ENCODE results near the gene LBX2. TPM values are rescaled to one million over a fixed set of nuclear protein-coding genes. Genes with fewer than 3 reads are reported as not detected.

LBX2 gene
- total RNA-seq, 4 donors from 2014 or later = 0.50 to 2.6 (median 1.9) TPM; not detected in 1

GRCh38 chr2:74534411-74534810, 35.0 kb upstream of the LBX2 start:
- 86 to 88% methylated on average over 6 to 12 of the region's 12 CpGs for WGBS, 2 donors
- no peak for DNase-seq
- no peak for TF ChIP-seq POLR2A (IDR thresholded peaks at IDR 0.05)
- no peak for TF ChIP-seq CTCF (IDR thresholded peaks at IDR 0.05)
- intact Hi-C loops (cut with DNase I) = no loop called here
- Histone ChIP-seq H3K36me3 (peaks cover 0 to 11% of the 10 kb centered on the region in 2 donors), H3K27me3 (no peaks in the 10 kb centered on the region), H3K9me3 (no peaks in the 10 kb centered on the region), H3K27ac (no peak overlapping the region), H3K4me3 (replicated peaks in 1 of 3) (no peak overlapping the region), H3K4me1 (peaks cover 6 to 7% of the 10 kb centered on the region in 2 donors)

- peaks cover 6 to 14% of the 10 kb centered on the region in 2 donors for H3K4me1 ChIP-seq
- no peak overlapping the region for H3K27ac ChIP-seq
- H3K4me3 ChIP-seq (replicated peaks in 1 of 3) = no peak overlapping the region
- H3K27me3 ChIP-seq = no peaks in the 10 kb centered on the region
- no peaks in the 10 kb centered on the region for H3K9me3 ChIP-seq
- DNase-seq = no peak
- TF ChIP-seq POLR2A (IDR thresholded peaks at IDR 0.05) (no peak), CTCF (IDR thresholded peaks at IDR 0.05) (no peak)
- peaks cover 0 to 11% of the 10 kb centered on the region in 2 donors for H3K36me3 ChIP-seq
- WGBS, 2 donors = 86 to 91% methylated on average over 4 of the region's 4 CpGs
- intact Hi-C loops (cut with DNase I) = no loop called here
These were observed 34.1 kb upstream of the LBX2 start for GRCh38 chr2:74533464-74533863.

- H3K36me3 ChIP-seq = peaks cover 5 to 18% of the 10 kb centered on the region in 2 donors
- intact Hi-C loops (cut with DNase I) = no loop called here
These were observed 32.8 kb upstream of the LBX2 start for GRCh38 chr2:74532222-74532621.

GRCh38 chr2:74531666-74532065, 32.3 kb upstream of the LBX2 start:
- intact Hi-C loops (cut with DNase I) = no loop called here
- 86 to 90% methylated on average over 7 of the region's 7 CpGs for WGBS, 2 donors

More at GRCh38 chr2:74532222-74532621, 32.8 kb upstream of the LBX2 start:
- Histone ChIP-seq H3K9me3 (no peaks in the 10 kb centered on the region), H3K27ac (no peak overlapping the region), H3K27me3 (no peaks in the 10 kb centered on the region), H3K4me1 (peaks cover 10 to 18% of the 10 kb centered on the region in 2 donors), H3K4me3 (replicated peaks in 1 of 3) (no peak overlapping the region)
- TF ChIP-seq CTCF (IDR thresholded peaks at IDR 0.05) (peak in 2 of 6 experiments; percentile 11 to 15), POLR2A (IDR thresholded peaks at IDR 0.05) (no peak)
- no peak for DNase-seq

More at GRCh38 chr2:74531666-74532065, 32.3 kb upstream of the LBX2 start:
- TF ChIP-seq CTCF (IDR thresholded peaks at IDR 0.05) (no peak), POLR2A (IDR thresholded peaks at IDR 0.05) (no peak)
- H3K4me3 ChIP-seq (replicated peaks in 1 of 3) = no peak overlapping the region
- no peaks in the 10 kb centered on the region for H3K27me3 ChIP-seq
- H3K36me3 ChIP-seq = peaks cover 10 to 23% of the 10 kb centered on the region in 2 donors
- H3K27ac ChIP-seq = no peak overlapping the region
- peaks cover 10 to 18% of the 10 kb centered on the region in 2 donors for H3K4me1 ChIP-seq
- no peaks in the 10 kb centered on the region for H3K9me3 ChIP-seq
- no peak for DNase-seq

Measured in thyroid gland (tissue), 4 donors.